Measurements from ENCODE around the gene MTHFD1L. TPM values are rescaled to one million over a fixed set of nuclear protein-coding genes. Genes with fewer than 3 reads are reported as not detected.
A peak's percentile ranks its signal among the peaks of the same experiment; 100 is the strongest.

The MTHFD1L gene
- total and polyA plus RNA-seq, 4 donors, result 7.6 to 34.9 (median 11.0) TPM

DNA sequence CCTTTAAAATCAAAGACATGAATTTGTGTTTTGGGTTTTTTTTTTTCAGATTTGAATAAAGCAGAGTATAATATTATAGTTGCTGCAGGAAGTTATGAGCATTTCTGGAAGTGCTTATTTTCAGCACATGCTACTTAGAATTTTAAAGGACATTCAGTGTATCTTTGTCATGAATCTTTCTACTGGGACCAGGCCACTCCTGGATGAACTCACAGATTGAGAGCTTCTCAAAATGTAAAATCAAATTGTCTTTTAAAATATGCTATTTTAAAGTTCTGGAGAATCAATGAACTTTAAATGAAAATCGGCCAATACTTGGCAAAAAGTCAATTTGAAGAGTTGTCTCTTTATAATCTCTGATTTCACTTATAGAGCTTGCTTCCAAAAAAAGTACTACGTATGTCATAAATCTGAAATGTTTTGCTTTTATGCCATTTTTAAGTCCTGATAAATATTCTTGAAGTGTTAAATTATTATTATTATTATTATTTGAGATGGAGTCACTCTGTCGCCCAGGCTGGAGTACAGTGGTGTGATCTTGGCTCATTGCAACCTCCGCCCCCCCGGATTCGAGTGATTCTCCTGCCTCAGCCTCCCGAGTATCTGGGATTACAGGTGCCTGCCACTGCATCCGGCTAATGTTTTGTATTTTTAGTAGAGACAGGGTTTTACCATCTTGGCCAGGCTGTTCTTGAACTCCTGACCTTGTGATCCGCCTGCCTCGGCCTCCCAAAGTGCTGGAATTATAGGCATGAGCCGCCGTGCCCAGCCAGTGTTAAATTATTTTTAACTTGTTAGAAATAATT is 198.5 kb downstream of the MTHFD1L start:
- no peaks in the 10 kb centered on the region for H3K36me3 ChIP-seq (ENCODE audit: control insufficient read depth in 4 of 4, insufficient read depth in 4 of 4, low read length in 4 of 4)
- no peak overlapping the region for H3K27ac ChIP-seq (ENCODE audit: low read depth in 1 of 2, low read length in 1 of 2)
- WGBS, 2 donors, result 93 to 97% methylated on average over 12 of the region's 12 CpGs
- H3K27me3 ChIP-seq (ENCODE audit: control insufficient read depth in 3 of 3, insufficient read depth in 3 of 3, low read length in 2 of 3), result no peaks in the 10 kb centered on the region
- no peak overlapping the region for H3K4me3 ChIP-seq
- TF ChIP-seq, protein P1, sequence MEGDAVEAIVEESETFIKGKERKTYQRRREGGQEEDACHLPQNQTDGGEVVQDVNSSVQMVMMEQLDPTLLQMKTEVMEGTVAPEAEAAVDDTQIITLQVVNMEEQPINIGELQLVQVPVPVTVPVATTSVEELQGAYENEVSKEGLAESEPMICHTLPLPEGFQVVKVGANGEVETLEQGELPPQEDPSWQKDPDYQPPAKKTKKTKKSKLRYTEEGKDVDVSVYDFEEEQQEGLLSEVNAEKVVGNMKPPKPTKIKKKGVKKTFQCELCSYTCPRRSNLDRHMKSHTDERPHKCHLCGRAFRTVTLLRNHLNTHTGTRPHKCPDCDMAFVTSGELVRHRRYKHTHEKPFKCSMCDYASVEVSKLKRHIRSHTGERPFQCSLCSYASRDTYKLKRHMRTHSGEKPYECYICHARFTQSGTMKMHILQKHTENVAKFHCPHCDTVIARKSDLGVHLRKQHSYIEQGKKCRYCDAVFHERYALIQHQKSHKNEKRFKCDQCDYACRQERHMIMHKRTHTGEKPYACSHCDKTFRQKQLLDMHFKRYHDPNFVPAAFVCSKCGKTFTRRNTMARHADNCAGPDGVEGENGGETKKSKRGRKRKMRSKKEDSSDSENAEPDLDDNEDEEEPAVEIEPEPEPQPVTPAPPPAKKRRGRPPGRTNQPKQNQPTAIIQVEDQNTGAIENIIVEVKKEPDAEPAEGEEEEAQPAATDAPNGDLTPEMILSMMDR (IDR thresholded peaks at IDR 0.05; ENCODE audit: control extremely low read depth, extremely low read depth), result no peak
- DNase-seq, result no peak
- no peak overlapping the region for H3K9ac ChIP-seq (ENCODE audit: insufficient read depth in 1 of 2, low read length in 2 of 2)
- no peak for ATAC-seq (ENCODE audit: insufficient read depth, low FRiP score)
- peaks cover 8 to 31% (median 11%) of the 10 kb centered on the region in 5 donors for H3K4me1 ChIP-seq (ENCODE audit: control insufficient read depth in 5 of 5, insufficient read depth in 5 of 5, low read length in 5 of 5)
- H3K9me3 ChIP-seq (ENCODE audit: control insufficient read depth in 4 of 4, insufficient read depth in 3 of 4, low read length in 3 of 4), result no peaks in the 10 kb centered on the region

- Histone ChIP-seq H3K36me3 (ENCODE audit: control insufficient read depth in 4 of 4, insufficient read depth in 4 of 4, low read length in 4 of 4) (no peaks in the 10 kb centered on the region), H3K27me3 (ENCODE audit: control insufficient read depth in 3 of 3, insufficient read depth in 3 of 3, low read length in 2 of 3) (no peaks in the 10 kb centered on the region), H3K27ac (ENCODE audit: low read depth in 1 of 2, low read length in 1 of 2) (peak overlapping the region in 1 of 2 donors; percentile 39), H3K4me3 (no peak overlapping the region), H3K9ac (ENCODE audit: insufficient read depth in 1 of 2, low read length in 2 of 2) (no peak overlapping the region), H3K4me1 (ENCODE audit: control insufficient read depth in 5 of 5, insufficient read depth in 5 of 5, low read length in 5 of 5) (peaks cover 11 to 39% (median 15%) of the 10 kb centered on the region in 5 donors), H3K9me3 (ENCODE audit: control insufficient read depth in 4 of 4, insufficient read depth in 3 of 4, low read length in 3 of 4) (no peaks in the 10 kb centered on the region)
- TF ChIP-seq, protein P1 (IDR thresholded peaks at IDR 0.05; ENCODE audit: control extremely low read depth, extremely low read depth), result no peak
- WGBS, 2 donors, result 89 to 91% methylated on average over 10 of the region's 10 CpGs
- no peak for ATAC-seq (ENCODE audit: insufficient read depth, low FRiP score)
- DNase-seq, result no peak
Measured at GRCh38 chr6:151065027-151065815, 199.7 kb downstream of the MTHFD1L start.

- Histone ChIP-seq H3K36me3 (ENCODE audit: control insufficient read depth in 4 of 4, insufficient read depth in 4 of 4, low read length in 4 of 4) (no peaks in the 10 kb centered on the region), H3K27ac (ENCODE audit: low read depth in 1 of 2, low read length in 1 of 2) (peak overlapping the region; percentile 56 to 71), H3K4me3 (no peak overlapping the region), H3K4me1 (ENCODE audit: control insufficient read depth in 5 of 5, insufficient read depth in 5 of 5, low read length in 5 of 5) (peaks cover 8 to 54% (median 24%) of the 10 kb centered on the region in 5 donors), H3K27me3 (ENCODE audit: control insufficient read depth in 3 of 3, insufficient read depth in 3 of 3, low read length in 2 of 3) (no peaks in the 10 kb centered on the region), H3K9ac (ENCODE audit: insufficient read depth in 1 of 2, low read length in 2 of 2) (peak overlapping the region in 1 of 2 donors; percentile 34), H3K9me3 (ENCODE audit: control insufficient read depth in 4 of 4, insufficient read depth in 3 of 4, low read length in 3 of 4) (no peaks in the 10 kb centered on the region)
- WGBS, 2 donors, result 49 to 72% methylated on average over 14 of the region's 14 CpGs
- DNase-seq (peak; percentile 87 to 98 (median 97)), ATAC-seq (ENCODE audit: insufficient read depth, low FRiP score) (peak; percentile 58)
- TF ChIP-seq, protein P1 (IDR thresholded peaks at IDR 0.05; ENCODE audit: control extremely low read depth, extremely low read depth), result no peak
Measured at GRCh38 chr6:151067684-151068596, 202.4 kb downstream of the MTHFD1L start.
